HG03442 (cell line): ENCODE results near the gene CORO2B.

Source experiments
- ATAC-seq: cut with Tn5 transposase; IDR thresholded peaks from one replicate; pipeline ENCODE4 v1.9.1; 2021; ENCODE audit warnings: mild to moderate bottlenecking, moderate library complexity; ENCODE audit not compliant: unreplicated experiment

Gene CORO2B, protein sequence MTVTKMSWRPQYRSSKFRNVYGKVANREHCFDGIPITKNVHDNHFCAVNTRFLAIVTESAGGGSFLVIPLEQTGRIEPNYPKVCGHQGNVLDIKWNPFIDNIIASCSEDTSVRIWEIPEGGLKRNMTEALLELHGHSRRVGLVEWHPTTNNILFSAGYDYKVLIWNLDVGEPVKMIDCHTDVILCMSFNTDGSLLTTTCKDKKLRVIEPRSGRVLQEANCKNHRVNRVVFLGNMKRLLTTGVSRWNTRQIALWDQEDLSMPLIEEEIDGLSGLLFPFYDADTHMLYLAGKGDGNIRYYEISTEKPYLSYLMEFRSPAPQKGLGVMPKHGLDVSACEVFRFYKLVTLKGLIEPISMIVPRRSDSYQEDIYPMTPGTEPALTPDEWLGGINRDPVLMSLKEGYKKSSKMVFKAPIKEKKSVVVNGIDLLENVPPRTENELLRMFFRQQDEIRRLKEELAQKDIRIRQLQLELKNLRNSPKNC

DNA sequence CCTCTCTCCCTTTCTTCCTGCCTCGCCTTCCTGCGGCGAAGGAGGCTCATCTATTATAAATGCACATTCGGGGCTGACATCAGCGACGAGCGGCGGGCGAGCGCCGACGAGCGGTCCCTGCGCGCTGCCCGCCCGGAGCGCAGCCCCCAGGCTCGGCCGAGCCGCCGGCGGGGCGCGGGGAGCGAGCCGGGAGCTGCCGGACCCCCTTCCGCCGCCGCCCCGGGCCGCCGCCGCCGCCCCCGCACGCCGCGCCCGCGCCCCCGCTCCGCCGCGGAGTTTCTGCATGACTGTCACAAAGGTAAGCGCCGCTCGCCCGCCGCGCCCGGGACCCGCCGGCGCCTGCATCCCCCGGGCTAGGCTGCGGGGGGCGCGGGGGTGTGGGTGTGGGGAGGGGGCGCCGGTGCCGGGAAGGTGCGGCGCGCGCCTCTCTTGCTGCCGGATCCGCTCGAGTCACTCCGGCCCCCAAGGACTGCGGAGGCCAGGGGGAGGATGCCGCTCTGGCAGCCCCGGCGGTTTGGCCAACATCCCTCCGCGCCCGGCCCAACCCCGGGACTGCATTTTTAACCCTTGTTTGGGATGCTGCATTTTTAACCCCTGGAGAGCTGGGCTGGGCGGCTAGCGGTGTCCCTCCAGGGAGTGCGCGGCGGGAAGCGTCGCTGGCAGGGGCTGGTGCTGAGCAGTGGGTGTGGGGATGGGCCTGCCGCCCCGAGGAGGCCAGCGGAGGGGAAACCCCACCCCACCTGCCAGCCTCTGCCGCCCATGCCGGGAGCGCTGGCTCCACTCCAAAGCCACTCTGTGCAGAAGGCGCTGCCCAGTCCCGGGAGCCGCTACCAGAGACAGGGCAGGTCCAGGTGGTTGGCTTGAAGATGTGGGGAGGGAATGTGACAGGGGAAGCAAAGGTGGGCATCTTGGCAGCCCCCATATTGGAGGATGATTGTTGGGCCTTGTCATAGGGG, at the start of gene CORO2B:
Gene CORO2B, plus strand, starts transcription at position 14 of the 956 bp plus-strand sequence. Its CDS starts 270 bp downstream, at position 284.
- no peak for ATAC-seq

GRCh38 chr15:68531387-68532179, 47.2 kb upstream of the CORO2B start:
- no peak for ATAC-seq

DNA sequence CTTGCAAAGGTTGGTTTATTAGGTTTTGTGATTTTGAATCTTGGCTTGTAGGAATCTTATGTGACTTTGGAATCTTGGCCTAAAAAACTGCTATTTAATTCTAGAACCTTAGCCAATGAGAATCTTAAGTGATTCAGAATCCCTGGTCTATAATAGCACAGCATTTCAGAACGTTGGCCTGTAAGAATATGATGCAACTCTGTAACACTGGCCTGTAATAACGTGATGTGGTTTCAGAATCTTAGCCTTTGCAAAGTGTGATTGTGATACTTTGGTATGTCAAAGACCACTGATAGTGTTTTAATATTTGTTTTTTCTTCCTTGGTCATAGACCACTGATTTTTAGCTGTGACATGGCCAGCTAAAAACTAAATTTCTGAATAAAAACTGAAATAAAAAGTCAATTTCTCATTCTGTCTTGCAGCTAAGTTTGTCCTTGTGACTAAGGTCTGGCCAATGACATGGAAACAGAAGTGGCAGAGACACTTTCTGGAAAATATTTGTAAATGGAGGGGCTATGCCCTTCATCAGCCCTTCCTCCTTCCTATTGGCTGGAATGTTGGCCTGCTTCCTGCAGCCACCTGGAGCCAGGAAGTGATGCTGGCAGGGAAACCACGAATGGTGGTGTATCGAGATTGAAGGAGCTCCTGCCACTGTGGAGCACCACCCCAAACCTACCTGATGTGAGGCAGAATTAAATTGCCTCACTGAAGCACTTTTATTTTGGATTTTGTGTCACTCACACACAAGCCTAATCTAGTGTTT, 42.3 kb upstream of the CORO2B start:
- no peak for ATAC-seq

DNA sequence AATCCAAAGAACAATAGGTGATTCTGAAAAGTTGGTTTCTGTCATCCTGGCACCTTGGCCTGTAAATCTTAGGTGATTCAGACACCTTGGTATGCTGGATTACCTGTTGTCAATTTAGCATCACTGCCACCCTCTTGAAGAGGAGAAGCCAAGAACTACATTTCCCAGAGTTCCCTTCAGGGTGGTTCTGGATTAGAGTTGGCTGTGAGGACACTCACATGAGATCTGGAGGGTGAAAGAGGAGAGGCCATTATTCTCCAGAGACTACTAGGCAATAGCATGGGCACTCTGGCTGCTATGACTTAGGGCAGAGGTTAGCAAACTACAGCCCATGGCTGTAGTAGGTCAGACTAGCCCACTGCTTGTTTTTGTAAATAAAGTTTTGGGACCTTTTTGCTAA, 41.7 kb upstream of the CORO2B start:
- no peak for ATAC-seq

- ATAC-seq: no peak
These were observed 41.3 kb upstream of the CORO2B start for GRCh38 chr15:68537506-68537905.

- ATAC-seq: no peak
These were observed 40.5 kb upstream of the CORO2B start for GRCh38 chr15:68538311-68538710.

- ATAC-seq: no peak
These were observed 37.0 kb upstream of the CORO2B start for GRCh38 chr15:68541743-68542142.

GRCh38 chr15:68542348-68542747, 36.4 kb upstream of the CORO2B start:
- no peak for ATAC-seq

DNA sequence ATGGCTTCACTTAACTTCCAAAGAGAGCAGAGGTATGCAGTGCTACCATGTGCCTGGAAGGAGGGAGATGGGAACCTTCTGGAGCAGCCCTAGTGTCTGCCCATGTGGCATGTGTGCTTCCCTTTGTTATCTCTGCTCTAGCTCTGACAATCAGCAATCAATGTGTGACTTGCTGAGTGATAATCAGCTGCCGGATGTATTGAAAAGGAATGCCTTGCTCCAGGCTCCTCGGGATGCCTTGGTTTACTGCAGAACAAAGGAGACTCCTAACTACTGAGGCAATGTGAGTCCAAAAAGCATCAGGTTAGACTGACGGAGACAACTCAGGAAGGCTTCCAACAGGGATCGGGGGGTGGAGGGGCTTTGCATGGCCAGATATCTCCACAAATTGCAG, 36.0 kb upstream of the CORO2B start:
- ATAC-seq: no peak

DNA sequence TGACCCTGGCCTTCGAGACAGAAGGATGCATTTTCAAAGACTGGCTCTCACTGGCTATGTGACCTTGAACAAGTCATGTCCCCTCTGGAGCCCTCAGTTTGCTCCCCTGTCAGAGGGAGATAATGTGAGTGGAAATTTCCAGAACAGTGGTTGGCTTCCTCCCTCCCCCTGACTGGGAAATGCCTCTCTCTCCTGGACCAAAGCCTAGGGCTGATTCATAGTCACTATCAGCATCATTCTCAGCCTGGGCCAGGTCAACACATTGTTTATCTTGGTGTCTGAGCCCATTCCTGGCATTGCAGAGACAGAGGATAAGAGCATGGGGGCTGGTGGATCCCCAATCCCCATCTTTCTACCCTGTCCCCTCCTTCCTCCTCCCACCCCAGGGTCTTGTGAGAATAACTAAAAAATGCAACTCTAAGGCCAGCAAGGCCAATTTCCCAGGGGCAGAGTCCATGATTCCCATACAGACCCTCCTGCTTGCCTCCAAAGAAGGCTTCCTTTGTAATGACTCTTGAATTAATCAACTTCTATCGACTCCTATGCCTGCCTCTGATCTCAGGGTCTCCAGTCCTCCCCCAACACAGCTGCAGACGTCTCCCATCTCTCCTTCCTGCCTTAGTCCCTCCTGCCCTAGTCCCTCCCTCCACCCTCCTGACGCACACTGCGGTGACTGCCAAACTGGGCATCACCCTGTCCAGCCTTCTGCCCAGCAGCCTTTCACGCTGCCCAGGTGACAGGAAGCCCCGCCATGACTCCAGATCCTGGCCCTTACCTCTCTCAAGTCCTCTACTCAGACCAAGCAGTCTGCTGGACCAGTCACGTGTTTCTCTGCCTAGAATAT, 35.4 kb upstream of the CORO2B start:
- no peak for ATAC-seq

DNA sequence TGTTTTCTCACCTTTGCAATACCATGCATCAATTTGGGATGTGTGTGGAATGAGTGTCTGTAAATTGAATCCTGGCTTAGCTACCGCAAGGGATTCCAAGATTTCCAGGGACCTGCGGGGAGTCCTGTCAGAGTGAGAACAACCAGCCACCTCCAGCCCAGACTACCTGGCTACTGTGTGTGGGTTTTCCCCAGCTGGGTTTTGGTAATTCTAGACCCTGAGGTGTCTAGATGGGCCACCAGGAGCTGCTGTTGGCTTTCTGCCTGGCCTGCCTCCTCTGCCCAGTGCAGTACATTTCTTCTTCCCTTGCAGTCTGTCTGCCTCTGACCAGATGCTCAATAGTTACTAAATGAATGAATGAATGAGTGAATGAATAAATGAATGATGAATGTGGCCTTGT, 32.5 kb upstream of the CORO2B start:
- ATAC-seq: no peak

DNA sequence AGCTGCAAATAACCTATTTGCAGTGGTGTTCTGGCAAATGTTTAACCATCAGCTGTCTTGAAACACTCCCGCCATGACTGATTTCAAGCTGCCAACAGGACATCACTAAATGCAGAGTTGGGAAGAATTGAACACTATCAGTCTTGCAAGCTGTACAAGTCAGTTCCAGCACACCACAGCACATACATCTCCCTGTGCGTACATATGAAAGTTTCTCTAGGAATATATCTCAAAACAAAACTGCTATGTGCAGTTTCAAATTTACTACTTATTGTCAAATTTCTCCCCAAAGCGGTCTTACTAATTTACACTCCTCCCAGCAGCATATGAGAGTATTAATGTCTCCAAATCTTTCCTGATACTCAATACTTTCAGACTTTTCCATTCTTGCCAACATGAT, 30.4 kb upstream of the CORO2B start:
- ATAC-seq: no peak

GRCh38 chr15:68550004-68550403, 28.8 kb upstream of the CORO2B start:
- no peak for ATAC-seq

DNA sequence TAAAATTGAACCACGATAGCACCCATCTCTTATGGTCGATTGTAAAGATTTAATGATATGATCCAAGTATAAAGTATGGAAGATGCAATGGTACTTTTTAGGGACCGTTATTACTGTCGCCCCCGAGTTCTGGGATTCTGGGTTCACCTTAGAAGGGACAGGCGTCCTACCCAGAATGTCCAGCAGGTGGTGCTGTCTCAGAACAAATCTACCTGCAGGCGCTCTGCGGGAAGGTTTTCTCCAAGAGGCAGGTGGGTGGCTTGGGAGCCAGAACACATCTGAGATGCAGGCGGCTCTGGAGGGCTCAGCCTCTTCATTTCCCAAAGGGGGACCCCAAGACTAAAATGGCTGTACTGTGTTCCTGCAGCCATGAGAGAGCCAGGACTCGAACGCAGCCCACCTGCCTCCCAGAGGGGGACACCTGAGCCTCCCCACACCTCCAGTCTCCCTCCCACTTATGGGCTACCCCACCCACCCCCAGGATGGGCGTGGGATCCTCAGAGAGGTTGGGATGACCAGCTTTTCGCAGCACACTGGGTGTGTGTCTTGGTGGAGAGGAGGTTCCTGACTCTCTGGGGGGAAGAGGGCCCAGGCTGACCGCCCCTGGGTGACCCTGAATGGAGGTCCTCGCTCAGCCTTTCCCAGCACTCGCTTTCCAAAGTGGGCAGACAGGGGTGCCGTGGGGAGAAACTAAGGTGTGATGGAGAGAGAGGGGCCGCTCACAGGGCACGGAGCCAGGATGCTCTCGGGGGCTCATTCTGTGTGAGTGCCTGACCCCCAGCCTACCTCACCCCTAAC, 28.1 kb upstream of the CORO2B start:
- no peak for ATAC-seq

DNA sequence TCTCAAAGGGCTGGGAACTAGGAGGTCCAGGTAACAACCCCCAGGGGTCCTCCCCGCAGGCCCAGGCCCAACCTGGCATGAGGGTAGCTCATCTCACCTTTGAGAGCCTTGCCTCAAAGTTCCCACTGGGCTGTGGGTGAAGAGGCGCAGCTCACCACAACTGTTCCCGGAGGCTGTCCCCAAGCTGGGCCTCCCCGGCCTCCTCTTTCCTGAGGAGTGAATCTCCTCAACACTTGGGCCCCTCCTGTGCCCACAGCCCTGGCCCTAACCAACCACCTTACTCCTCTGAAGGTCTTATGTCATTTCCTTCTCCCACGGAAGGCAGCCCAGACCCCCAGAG, 27.5 kb upstream of the CORO2B start:
- ATAC-seq: no peak

DNA sequence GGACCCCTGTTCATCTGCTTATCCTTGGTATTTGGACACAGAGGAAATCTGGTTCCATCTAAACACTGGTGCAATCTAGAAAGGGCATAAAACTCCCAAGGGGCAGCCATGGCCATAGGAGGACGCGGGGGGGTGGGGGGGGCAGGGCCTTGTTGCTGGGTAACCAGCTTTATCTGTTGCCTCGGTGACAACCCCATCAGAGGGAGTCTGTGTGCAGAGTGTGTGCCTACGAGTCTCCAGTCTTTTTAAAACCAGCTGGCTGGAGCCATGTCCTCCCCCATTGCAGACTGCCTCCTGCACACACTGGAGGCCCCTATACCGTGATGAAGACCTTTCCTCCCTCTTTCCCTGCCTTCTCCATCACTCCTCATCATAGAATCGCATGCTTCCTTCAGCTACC, 26.4 kb upstream of the CORO2B start:
- ATAC-seq: no peak

DNA sequence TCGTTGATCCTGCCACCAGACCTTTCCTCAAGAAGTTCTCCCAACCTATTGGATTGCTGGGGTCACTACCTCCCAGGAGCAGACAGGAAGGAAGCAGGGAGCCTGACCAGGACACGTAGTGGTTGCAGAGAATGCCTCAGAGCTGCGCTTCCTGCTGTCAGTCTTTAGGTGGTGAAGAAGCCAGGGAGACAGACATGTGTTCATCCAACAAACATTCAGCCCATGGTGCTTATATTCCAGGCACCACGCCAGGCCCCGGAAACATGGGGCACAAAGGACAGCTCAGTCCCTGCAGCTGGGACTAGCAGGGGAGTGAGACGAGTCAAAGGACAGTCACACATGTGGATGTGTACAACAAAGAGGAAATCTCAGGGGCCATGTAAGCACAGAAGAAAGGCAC, 26.0 kb upstream of the CORO2B start:
- no peak for ATAC-seq

GRCh38 chr15:68553314-68553993, 25.3 kb upstream of the CORO2B start:
- no peak for ATAC-seq
